WI38 (cell line): ENCODE results near the gene MOV10L1.

ENCODE experiments used
- H3K4me3 ChIP-seq: 2 replicates; pipeline ENCODE4 v1.5.1; 2011; ENCODE audit warnings: low read depth, mild to moderate bottlenecking, control low read depth, low read length
- TF ChIP-seq, protein P1 (sequence below): IDR thresholded peaks from 2 replicates; pipeline ENCODE4 v1.5.1; 2012; ENCODE audit warnings: low read depth, mild to moderate bottlenecking, control low read depth, low read length

MOV10L1 gene

DNA sequence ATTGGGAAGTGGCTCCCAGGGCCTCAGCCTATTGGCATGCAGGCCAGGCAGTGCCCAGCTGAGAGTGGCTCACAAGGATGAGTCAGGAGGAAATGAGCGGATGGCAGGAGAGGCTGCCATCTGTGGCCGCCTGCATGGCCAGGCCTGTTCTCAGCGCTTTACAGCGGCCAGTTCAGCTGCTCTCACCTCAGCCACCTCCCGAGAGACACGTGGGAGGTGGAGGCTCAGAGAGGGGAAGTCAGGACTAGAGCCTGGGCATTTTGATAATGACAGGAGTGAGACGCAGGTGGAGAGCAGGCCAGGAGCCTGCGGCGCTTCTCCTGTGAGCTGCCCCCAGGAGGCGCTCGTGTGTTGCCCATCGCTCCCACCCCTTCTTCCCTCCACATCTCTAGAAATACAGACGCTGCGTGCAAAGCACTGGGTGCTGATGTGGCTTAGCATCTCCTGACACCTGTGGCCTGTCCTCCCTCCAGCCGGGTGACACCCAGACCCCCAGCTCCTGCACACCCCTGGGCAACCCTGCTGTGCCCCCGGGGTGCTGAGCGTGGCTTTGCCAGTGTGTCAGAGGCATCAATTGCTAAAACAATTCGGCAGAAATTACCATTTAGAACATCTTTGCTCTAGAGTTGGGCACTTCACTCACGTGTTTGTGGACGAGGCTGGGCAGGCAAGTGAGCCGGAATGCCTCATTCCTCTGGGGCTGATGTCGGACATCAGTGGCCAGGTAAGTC, 59.4 kb downstream of the MOV10L1 start:
- TF ChIP-seq, protein P1, sequence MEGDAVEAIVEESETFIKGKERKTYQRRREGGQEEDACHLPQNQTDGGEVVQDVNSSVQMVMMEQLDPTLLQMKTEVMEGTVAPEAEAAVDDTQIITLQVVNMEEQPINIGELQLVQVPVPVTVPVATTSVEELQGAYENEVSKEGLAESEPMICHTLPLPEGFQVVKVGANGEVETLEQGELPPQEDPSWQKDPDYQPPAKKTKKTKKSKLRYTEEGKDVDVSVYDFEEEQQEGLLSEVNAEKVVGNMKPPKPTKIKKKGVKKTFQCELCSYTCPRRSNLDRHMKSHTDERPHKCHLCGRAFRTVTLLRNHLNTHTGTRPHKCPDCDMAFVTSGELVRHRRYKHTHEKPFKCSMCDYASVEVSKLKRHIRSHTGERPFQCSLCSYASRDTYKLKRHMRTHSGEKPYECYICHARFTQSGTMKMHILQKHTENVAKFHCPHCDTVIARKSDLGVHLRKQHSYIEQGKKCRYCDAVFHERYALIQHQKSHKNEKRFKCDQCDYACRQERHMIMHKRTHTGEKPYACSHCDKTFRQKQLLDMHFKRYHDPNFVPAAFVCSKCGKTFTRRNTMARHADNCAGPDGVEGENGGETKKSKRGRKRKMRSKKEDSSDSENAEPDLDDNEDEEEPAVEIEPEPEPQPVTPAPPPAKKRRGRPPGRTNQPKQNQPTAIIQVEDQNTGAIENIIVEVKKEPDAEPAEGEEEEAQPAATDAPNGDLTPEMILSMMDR, result peak; percentile 55
- no peak overlapping the region for H3K4me3 ChIP-seq

DNA sequence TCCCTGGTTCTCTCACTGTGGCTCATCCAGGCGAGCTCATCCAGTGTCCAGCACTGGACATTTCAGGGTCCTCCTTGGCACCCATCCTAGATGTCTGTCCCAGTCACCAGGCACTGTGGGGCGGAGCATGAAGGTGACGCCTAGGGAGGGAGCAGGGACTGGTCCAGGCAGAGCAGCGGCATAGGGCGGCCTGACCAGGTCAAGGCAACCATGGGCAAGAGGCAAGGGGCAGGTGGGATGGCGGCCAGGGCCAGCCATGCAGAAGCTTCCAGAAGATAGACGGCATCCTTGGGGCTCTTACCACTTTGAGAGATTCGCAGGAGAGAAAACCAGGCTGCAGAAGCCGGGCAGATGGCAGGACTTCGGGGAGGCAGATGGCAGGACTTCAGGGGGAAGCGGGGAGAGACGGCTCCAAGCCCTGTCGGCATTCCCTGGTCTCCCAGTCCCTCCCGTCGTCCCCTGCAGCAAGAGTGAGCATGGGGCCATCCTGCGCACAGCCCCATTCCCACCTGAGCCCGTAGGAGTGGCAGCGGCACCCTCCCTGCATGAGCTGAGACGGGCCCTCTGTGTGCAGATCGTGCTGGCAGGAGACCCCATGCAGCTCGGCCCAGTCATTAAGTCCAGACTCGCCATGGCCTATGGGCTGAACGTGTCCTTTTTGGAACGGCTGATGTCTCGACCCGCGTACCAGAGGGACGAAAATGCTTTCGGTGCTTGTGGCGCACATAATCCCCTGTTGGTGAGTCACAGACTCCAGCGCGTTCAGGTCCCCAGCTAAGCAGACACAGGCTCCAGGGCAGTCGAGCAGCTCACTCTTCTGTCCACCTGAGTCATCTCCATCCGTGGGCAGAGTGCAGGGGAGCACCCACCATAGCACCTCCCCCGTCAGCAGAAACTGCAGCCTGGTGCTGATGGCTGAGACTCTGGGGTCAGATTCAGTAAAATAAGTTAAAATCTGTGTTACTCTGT, 60.6 kb downstream of the MOV10L1 start:
- TF ChIP-seq, protein P1, result no peak
- no peak overlapping the region for H3K4me3 ChIP-seq

DNA sequence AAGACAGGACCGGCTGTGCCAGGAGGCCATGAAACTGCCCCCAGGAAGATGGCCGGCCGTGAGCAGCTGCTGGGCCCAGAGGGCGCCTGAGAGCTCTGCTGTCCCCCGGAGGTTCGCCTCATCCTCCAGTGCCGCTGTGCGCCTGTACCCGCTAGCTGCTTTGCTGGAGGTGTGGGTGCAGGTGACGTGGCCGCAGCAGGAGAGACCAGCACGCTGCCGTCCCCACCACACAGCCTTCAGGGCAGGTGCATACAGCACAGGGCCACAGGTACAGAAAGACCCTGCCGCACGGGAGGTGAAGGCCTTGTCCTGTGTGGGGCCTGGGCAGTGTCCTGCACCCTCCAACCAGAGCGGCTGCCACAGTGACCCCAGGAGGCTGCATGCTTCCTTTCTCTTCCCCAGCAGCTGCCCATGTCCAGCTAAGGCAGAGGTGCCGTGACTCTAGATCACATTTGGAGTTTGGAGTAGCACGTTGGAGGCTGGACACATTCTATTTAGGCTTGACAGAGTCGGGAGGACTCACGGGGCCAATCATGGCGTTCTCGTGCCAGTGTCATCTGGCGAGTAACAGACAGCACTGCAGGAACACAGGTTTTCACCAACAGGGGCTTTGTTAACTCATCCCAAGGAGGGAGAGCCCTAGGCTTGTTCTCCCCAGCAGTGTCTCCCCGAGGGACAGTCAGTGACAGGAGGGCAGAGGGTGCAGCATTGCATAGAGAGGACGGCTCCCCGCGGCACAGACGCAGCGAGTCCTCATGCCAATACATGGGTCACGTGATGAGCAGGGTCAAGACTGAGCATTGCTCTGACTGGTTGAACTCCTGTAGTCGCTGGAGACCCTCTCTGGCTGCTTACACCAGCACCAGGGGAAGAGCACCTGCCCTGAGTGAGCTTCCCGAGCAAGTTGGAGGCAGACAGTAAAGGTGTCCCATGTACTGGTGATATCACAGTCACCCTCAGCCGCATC, 62.0 kb downstream of the MOV10L1 start:
- H3K4me3 ChIP-seq, result no peak overlapping the region
- TF ChIP-seq, protein P1, result no peak

DNA sequence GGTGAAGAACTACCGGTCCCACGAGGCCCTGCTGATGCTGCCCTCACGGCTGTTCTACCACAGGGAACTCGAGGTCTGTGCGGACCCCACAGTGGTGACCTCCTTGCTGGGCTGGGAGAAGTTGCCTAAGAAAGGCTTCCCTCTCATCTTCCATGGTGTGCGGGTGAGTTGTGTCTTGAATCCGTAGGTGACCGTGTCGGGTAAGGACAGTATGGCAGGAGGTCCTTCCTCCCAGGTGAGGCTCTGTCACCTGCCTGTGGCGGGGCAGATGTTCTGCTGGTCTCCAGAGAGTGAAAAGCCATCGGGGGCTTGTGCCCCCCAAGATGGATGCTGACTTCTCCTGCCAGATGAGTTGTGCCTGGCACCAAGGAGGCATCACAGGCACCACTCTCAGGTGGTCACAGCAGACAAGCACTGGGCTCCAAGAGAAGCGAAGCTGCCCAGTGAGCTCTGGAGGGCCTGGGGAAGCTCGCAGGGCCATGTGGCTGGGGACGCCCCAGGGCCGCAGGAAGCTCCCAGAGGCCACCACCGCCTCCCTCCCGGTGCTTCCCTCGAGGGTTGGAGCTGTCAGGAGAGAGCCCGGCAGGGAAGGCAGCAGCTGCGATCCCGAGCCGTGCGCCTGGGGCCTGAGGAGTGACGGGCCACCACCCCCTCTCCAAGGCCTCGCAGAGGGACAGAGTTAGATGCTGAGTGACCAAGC, 63.4 kb downstream of the MOV10L1 start:
- H3K4me3 ChIP-seq, result no peak overlapping the region
- TF ChIP-seq, protein P1, result no peak

DNA sequence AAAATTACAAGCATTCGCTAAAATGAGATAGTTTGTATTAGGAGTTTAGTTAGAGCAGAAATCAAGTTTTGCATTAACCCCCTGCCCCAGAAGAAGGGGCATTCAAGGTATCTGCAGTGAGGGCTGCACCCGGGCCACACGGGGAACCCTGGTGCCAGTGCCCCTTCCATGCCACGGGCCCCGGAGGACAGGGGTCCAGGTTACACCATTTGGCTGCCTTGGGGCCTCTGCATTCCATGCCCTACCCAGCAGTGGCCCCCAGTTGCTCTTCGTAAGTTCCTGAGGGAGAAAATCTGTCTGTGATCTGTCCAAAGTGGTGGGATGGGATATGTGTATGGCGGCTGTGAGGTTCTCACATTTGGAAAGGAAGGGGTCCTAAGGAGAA, 63.9 kb downstream of the MOV10L1 start:
- TF ChIP-seq, protein P1, result no peak
- H3K4me3 ChIP-seq, result no peak overlapping the region

DNA sequence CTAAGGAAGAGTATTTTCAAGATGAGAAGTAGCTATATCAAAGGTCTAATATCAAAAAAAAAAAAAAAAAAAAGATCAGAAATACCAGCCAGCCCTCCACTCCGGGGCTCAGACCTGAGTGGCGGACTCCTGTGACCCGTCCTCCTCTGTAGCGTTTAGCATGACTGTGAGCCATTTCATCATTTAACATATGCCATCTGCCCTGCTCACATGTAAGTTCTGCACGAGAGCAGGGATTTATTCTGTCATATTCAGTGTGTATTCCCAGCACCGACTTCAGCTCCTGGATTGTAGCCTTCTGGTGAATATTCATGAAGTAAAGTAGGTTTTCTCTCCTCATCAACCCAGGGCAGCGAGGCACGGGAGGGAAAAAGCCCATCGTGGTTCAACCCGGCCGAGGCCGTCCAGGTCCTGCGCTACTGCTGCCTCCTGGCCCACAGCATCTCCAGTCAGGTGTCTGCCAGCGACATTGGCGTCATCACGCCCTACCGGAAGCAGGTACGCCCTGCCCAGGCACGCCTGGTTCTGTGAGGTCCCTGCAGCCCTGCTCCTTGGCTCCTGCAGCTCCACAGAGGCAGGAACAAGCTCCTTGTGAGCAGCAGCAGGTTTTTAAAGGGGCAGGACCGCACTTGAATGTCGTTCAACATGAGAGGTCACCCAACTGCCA, 68.0 kb downstream of the MOV10L1 start:
- TF ChIP-seq, protein P1, result no peak

More for the DNA sequence above, 68.0 kb downstream of the MOV10L1 start:
- no peak overlapping the region for H3K4me3 ChIP-seq
